Spleen (tissue), 7 donors: Measurements from ENCODE around the gene ZC3H8.

Experiments used
- POLR2A ChIP-seq, 3 donors: fragments of 450-650 bp; IDR thresholded peaks; one replicate each; pipeline ENCODE4 v1.5.1; 2017; ENCODE audit warnings: antibody characterized with exemption in 3 of 3, mild to moderate bottlenecking in 1 of 3
- POLR2AphosphoS5 ChIP-seq, 3 donors: sonication (generic); formaldehyde crosslinking; IDR thresholded peaks; one replicate each; pipeline ENCODE4 v1.5.1; 2017; ENCODE audit warnings: antibody characterized with exemption in 3 of 3
- TF ChIP-seq, protein P1 (sequence below), 11 experiments: fragments of 200-600 bp in 7 of 11; fragments of 450-650 bp in 4 of 11; sonication (generic) in 4 of 11; IDR thresholded peaks in 8 of 11; conservative IDR thresholded peaks in 3 of 11; 1 replicate in 7 of 11; 2 replicates in 4 of 11; pipeline versions ENCODE4 v1.4.0 to v1.8.0; 2016 to 2021; ENCODE audit warnings: antibody characterized with exemption in 11 of 11, inconsistent platforms in 4 of 11, mild to moderate bottlenecking in 1 of 11
- donor health status: DM: no; HTN: no; CAD: no; lungs with moderate emphysema.
- donor health status: DM: no; HTN: no; CAD: no.
- donor health status: DM: no; HTN: no; CAD: no.

DNA sequence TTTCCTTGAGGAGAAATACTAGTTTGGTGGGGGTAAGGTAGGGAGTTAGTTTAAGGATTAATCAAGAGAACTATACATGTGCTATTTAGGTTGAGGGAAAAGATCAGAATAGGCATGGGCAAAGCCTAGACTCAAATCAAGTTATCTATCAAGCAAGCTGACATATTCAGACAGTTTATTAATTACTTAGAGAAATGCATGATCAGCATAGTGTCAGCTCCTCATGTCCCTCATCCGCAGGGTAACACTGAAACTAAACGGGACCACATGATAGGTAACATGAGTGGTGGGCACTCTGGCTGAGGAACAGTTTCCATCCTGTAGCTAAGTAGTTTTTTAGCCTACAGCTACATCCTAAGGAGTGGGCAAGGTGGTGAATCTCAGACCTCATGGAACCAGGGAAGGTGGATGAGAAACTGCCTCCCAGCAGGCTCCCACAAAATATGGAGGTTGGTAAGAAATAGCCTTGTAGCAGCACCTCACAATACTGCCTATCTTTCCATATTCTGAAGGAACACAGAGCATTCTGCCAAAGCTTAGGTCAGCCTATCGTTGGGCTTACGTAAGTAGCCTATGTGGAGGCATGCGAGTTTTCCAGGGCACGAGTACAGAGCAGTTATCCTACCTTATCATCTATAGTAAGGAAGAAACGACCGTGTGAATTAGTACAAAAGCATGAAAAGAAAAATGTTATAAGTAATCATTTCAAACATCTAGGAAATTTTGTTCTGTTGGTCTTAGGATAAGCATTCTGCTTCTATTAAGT lies 39.0 kb upstream of the ZC3H8 start:
- TF ChIP-seq POLR2AphosphoS5 (IDR thresholded peaks at IDR 0.05) (no peak), POLR2A (IDR thresholded peaks at IDR 0.05) (no peak)
- TF ChIP-seq, protein P1, sequence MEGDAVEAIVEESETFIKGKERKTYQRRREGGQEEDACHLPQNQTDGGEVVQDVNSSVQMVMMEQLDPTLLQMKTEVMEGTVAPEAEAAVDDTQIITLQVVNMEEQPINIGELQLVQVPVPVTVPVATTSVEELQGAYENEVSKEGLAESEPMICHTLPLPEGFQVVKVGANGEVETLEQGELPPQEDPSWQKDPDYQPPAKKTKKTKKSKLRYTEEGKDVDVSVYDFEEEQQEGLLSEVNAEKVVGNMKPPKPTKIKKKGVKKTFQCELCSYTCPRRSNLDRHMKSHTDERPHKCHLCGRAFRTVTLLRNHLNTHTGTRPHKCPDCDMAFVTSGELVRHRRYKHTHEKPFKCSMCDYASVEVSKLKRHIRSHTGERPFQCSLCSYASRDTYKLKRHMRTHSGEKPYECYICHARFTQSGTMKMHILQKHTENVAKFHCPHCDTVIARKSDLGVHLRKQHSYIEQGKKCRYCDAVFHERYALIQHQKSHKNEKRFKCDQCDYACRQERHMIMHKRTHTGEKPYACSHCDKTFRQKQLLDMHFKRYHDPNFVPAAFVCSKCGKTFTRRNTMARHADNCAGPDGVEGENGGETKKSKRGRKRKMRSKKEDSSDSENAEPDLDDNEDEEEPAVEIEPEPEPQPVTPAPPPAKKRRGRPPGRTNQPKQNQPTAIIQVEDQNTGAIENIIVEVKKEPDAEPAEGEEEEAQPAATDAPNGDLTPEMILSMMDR (IDR thresholded peaks at IDR 0.05 in 8 of 11, conservative IDR thresholded peaks at IDR 0.05 in 3 of 11): no peak
